HepG2 (cell line): ENCODE results near the gene EIF2S2. TPM values are rescaled to one million over a fixed set of nuclear protein-coding genes. Genes with fewer than 3 reads are reported as not detected.

Experiments
- ATAC-seq: fragments of 200-7000 bp; cut with Tn5 transposase; 3 replicates; pipeline ENCODE4 v1.9.1; 2020; ENCODE audit warnings: mild to moderate bottlenecking, moderate library complexity
- BruUV-seq: library from RNA; stranded (reverse); fragments of 400-500 nt; replicated peaks from 2 replicates; lab custom pipeline; 2021; lab: Mats Ljungman, UMichigan
- CTCF ChIA-PET: fragments of 300-600 bp; formaldehyde crosslinking; extraction: SDS; loops from one replicate; lab custom pipeline; 2021; ENCODE audit warnings: low total read pairs, inconsistent platforms, low intra/inter-chr PET ratio; lab: Yijun Ruan, JAX
- POLR2A ChIA-PET: fragments of 350-600 bp; sonication (Branson Sonifier 250); formaldehyde crosslinking; loops from one replicate; lab custom pipeline; 2020; ENCODE audit warnings: antibody characterized with exemption, inconsistent platforms; lab: Yijun Ruan, JAX
- DNase-seq: peaks from one replicate; pipeline ENCODE4 v3.0.0-alpha.2; 2015; ENCODE audit warnings: low spot score
- FAIRE-seq: peaks from 3 replicates; lab custom pipeline; 2011; peaks lifted over from hg19 to GRCh38; lab: Jason Lieb, UNC
- H2AFZ ChIP-seq: one replicate; pipeline ENCODE4 v1.6.1; 2011; ENCODE audit warnings: low read length, inconsistent platforms
- H3K27ac ChIP-seq: fragments of 300-600 bp; 3 replicates; pipeline ENCODE4 v1.8.0; 2011; ENCODE audit warnings: mixed run types, mild to moderate bottlenecking, mixed read lengths, low read length, inconsistent platforms; ENCODE audit not compliant: insufficient read depth; ENCODE audit errors: extremely low read length
- H3K27me3 ChIP-seq, 2 experiments: fragments of 200-600 bp in 1 of 2; 2 replicates in 1 of 2; 3 replicates in 1 of 2; pipeline versions ENCODE4 v1.6.0 to v1.8.0; 2011; ENCODE audit warnings: low read length in 2 of 2, mild to moderate bottlenecking in 2 of 2, moderate library complexity in 2 of 2, inconsistent platforms in 1 of 2; ENCODE audit not compliant: insufficient read depth in 2 of 2, control insufficient read depth in 1 of 2
- H3K36me3 ChIP-seq, 2 experiments: fragments of 200-600 bp in 1 of 2; replicated peaks in 1 of 2; 2 replicates in 1 of 2; 3 replicates in 1 of 2; pipeline versions ENCODE4 v1.5.1 to v1.8.0; 2011; ENCODE audit warnings: low read length in 2 of 2, inconsistent platforms in 1 of 2; ENCODE audit not compliant: insufficient read depth in 2 of 2, control insufficient read depth in 1 of 2
- H3K4me1 ChIP-seq: 2 replicates; pipeline ENCODE4 v1.5.1; 2012; ENCODE audit warnings: low read length, inconsistent platforms; ENCODE audit not compliant: insufficient read depth
- H3K4me2 ChIP-seq: 2 replicates; pipeline ENCODE4 v1.6.0; 2011; ENCODE audit warnings: low read depth, low read length, inconsistent platforms
- H3K4me3 ChIP-seq, 3 experiments: fragments of 200-600 bp in 1 of 3; sonication (generic), shearing (Covaris generic) in 1 of 3; replicated peaks in 1 of 3; 2 replicates each; pipeline ENCODE4 v1.5.1; 2011 to 2016; ENCODE audit warnings: low read length in 3 of 3, inconsistent platforms in 2 of 3, low read depth in 2 of 3, mild to moderate bottlenecking in 2 of 3, control low read depth in 1 of 3, mixed read lengths in 1 of 3; ENCODE audit not compliant: insufficient read depth in 1 of 3
- H3K79me2 ChIP-seq: one replicate; pipeline ENCODE4 v1.6.1; 2011; ENCODE audit warnings: low read length, inconsistent platforms; ENCODE audit not compliant: insufficient read depth
- H3K9ac ChIP-seq: 2 replicates; pipeline ENCODE4 v1.6.0; 2011; ENCODE audit warnings: mild to moderate bottlenecking, low read depth, low read length, inconsistent platforms; ENCODE audit not compliant: insufficient read depth
- H3K9me3 ChIP-seq: 2 replicates; pipeline ENCODE4 v1.5.1; 2012; ENCODE audit warnings: mild to moderate bottlenecking, low read length
- H4K20me1 ChIP-seq: 2 replicates; pipeline ENCODE4 v1.6.0; 2011; ENCODE audit warnings: inconsistent platforms, mild to moderate bottlenecking, low read length, moderate library complexity; ENCODE audit not compliant: insufficient read depth
- RFX3 ChIP-seq: IDR thresholded peaks from 2 replicates; pipeline ENCODE4 v1.6.1; 2016; ENCODE audit warnings: missing biosample characterization, missing genetic modification reagents
- ZMYM4 ChIP-seq: sonication (generic); formaldehyde crosslinking; IDR thresholded peaks from 2 replicates; pipeline ENCODE4 v1.8.1; 2023; ENCODE audit warnings: mild to moderate bottlenecking, missing genetic modification reagents
- ZNF782 ChIP-seq: sonication (generic); formaldehyde crosslinking; IDR thresholded peaks from 2 replicates; pipeline ENCODE4 v1.4.0; 2020; ENCODE audit warnings: missing genetic modification reagents, mild to moderate bottlenecking, borderline replicate concordance
- WGBS: methylation state at CpG from one replicate; pipeline ENCODE4 v1.1.6; 2017; ENCODE audit warnings: low lambda C conversion rate; 5-methylcytosine and 5-hydroxymethylcytosine counted together
- in situ Hi-C: cut with HindIII; loops from 2 replicates; pipeline ENCODE4 v1.10.0; 2017; ENCODE audit warnings: low pct_unique_long_range_greater_than_20kb; ENCODE audit not compliant: extremely low pct_ligation_motif_present
- intact Hi-C: fragments of 100-400 bp; cut with micrococcal nuclease; formaldehyde crosslinking; loops from one replicate; pipeline ENCODE4 v1.10.0; 2022; ENCODE audit not compliant: unreplicated experiment
- polyA plus RNA-seq, 8 experiments: library from polyadenylated mRNA; depleted of rRNA in 3 of 8; stranded (reverse) in 7 of 8; unstranded in 1 of 8; fragments of >200 nt; fragmentation: Illumina TruSeq in 4 of 8; extraction: Trizol in 4 of 8; gene quantifications; 2 replicates each; pipeline versions ENCODE4 v1.2.1 to v1.2.3, GENCODE V29; 2011 to 2016; ENCODE audit warnings: low read depth in 4 of 8, missing spikeins in 1 of 8, mixed read lengths in 1 of 8; ENCODE audit not compliant: insufficient read depth in 1 of 8
- total RNA-seq, 5 experiments: library from RNA; depleted of rRNA; stranded (reverse); fragments of >200 nt; fragmentation: Illumina TruSeq; extraction: Trizol; gene quantifications; 2 replicates each; pipeline ENCODE4 v1.2.3, GENCODE V29; 2016; ENCODE audit warnings: low read depth in 1 of 5
- TF ChIP-seq, protein P1 (sequence below): sonication (generic); formaldehyde crosslinking; IDR thresholded peaks from 2 replicates; pipeline ENCODE4 v1.4.0; 2020; ENCODE audit warnings: missing genetic modification reagents
- TF ChIP-seq, protein P2 (sequence below): sonication (generic); formaldehyde crosslinking; IDR thresholded peaks from 2 replicates; pipeline ENCODE4 v1.4.0; 2020; ENCODE audit warnings: missing genetic modification reagents
- TF ChIP-seq, protein P3 (sequence below): sonication (generic); formaldehyde crosslinking; IDR thresholded peaks from 2 replicates; pipeline ENCODE4 v1.4.0; 2020; ENCODE audit warnings: missing genetic modification reagents
- TF ChIP-seq, protein P4 (sequence below): sonication (generic); formaldehyde crosslinking; IDR thresholded peaks from 2 replicates; pipeline ENCODE4 v1.4.0; 2020; ENCODE audit warnings: missing genetic modification reagents

The EIF2S2 gene
- total and polyA plus RNA-seq, 2 of the 13 experiments (the other 11 are each of a cell fraction or from before 2014, with no cell fraction given) = 126 to 213 TPM

DNA sequence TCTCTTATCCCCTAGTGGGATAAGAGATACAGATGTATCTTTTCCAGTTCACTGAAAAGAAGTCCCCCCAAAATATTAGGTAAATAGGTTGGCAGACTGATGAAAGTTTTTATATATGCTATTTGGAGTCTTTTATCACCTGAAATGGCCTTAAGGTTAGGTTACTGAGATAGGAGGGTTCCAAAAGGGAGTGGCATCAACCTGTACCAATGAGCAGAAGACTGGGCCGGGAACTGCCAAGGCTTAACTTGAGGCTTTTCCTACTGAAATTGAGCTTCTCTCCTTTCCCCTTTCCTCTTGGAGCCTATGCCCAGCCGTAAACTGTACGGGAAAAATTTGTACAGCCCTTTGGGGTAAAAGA is 42.0 kb downstream of the EIF2S2 start (continued):
- TF ChIP-seq, protein P1, sequence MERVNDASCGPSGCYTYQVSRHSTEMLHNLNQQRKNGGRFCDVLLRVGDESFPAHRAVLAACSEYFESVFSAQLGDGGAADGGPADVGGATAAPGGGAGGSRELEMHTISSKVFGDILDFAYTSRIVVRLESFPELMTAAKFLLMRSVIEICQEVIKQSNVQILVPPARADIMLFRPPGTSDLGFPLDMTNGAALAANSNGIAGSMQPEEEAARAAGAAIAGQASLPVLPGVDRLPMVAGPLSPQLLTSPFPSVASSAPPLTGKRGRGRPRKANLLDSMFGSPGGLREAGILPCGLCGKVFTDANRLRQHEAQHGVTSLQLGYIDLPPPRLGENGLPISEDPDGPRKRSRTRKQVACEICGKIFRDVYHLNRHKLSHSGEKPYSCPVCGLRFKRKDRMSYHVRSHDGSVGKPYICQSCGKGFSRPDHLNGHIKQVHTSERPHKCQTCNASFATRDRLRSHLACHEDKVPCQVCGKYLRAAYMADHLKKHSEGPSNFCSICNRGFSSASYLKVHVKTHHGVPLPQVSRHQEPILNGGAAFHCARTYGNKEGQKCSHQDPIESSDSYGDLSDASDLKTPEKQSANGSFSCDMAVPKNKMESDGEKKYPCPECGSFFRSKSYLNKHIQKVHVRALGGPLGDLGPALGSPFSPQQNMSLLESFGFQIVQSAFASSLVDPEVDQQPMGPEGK (CRISPR knock-in tag) = 0 out of 2 replicates have a peak, but pooled peaks have one; percentile 4
- TF ChIP-seq, protein P2, sequence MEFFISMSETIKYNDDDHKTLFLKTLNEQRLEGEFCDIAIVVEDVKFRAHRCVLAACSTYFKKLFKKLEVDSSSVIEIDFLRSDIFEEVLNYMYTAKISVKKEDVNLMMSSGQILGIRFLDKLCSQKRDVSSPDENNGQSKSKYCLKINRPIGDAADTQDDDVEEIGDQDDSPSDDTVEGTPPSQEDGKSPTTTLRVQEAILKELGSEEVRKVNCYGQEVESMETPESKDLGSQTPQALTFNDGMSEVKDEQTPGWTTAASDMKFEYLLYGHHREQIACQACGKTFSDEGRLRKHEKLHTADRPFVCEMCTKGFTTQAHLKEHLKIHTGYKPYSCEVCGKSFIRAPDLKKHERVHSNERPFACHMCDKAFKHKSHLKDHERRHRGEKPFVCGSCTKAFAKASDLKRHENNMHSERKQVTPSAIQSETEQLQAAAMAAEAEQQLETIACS (CRISPR knock-in tag) = 0 out of 2 replicates have a peak, but pooled peaks have one; percentile 21
- TF ChIP-seq, protein P3, sequence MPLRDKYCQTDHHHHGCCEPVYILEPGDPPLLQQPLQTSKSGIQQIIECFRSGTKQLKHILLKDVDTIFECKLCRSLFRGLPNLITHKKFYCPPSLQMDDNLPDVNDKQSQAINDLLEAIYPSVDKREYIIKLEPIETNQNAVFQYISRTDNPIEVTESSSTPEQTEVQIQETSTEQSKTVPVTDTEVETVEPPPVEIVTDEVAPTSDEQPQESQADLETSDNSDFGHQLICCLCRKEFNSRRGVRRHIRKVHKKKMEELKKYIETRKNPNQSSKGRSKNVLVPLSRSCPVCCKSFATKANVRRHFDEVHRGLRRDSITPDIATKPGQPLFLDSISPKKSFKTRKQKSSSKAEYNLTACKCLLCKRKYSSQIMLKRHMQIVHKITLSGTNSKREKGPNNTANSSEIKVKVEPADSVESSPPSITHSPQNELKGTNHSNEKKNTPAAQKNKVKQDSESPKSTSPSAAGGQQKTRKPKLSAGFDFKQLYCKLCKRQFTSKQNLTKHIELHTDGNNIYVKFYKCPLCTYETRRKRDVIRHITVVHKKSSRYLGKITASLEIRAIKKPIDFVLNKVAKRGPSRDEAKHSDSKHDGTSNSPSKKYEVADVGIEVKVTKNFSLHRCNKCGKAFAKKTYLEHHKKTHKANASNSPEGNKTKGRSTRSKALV (CRISPR knock-in tag) = no peak
- TF ChIP-seq ZMYM4 (CRISPR knock-in tag) = no peak
- no peak for TF ChIP-seq RFX3

DNA sequence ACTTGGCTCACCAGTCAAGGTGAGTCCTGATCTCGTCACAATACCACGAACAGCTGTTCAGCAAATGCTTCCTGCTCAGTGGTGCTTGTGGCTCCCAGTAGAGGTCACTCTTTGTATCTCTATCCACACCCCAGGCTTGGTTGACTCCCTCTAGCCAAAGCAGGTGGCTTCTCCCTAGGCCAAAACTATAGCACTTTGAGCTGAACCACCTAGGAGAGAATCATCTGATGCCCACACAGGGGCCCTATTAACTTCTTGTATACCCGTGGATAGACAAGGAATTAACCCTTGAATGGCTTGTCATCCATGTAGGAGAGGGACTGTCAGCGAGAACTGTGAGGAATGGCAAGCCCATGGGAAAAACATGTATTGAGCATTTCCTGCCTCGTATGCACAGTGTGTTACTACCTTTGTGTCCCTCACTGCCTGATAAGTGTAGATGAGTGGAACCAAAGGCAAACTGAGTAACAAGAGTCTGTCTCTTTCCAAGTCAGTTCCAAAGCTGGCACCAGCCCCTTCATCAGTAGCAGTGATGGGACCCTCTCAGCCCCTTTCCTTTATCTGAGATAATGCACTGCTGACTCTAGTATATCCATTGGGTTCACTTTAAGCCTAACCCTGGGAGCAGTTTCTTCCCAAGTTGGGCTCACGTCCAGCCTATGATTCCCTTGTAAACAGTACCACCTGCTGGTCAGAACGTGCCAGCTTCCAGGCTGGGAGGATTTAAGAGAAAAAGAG is 42.5 kb downstream of the EIF2S2 start:
- Histone ChIP-seq H3K4me3 (no peak overlapping the region), H3K9me3 (no peaks in the 10 kb centered on the region), H3K4me1 (no peaks in the 10 kb centered on the region), H4K20me1 (peaks cover 46% of the 10 kb centered on the region), H2AFZ (no peak overlapping the region), H3K4me2 (no peak overlapping the region), H3K27me3 (no peaks in the 10 kb centered on the region), H3K36me3 (peaks cover 24 to 56% of the 10 kb centered on the region in 2 experiments), H3K9ac (no peak overlapping the region), H3K79me2 (peaks cover 49% of the 10 kb centered on the region), H3K27ac (no peak overlapping the region)
- BruUV-seq = no TSS peak
- DNase-seq = peak; percentile 86
- intact Hi-C loops = loop anchor here (1.0 to 10.0 kb wide), 8 partner anchors 47 to 275 kb away; partner anchors contain the start of gene RALY
- CTCF ChIA-PET = interaction anchor here (0.9 to 3.4 kb wide), 12 partner anchors 48 to 277 kb away, joined by 3 to 100 read pairs (median 8); partner anchors contain the start of gene RALY
- peak; percentile 86 for ATAC-seq
- POLR2A ChIA-PET = interaction anchor here (0.8 to 2.6 kb wide), 3 partner anchors 43 to 136 kb away, joined by 3 to 16 read pairs (median 3); partner anchors contain the start of genes EIF2S2 and RALY
- FAIRE-seq = peak; percentile 80
- WGBS = 55% methylated on average over 7 of the region's 7 CpGs
- in situ Hi-C loops = loop anchor here (5.0 kb wide), 1 partner anchor 137 kb away; no protein-coding TSS in a partner anchor
- TF ChIP-seq, protein P4, sequence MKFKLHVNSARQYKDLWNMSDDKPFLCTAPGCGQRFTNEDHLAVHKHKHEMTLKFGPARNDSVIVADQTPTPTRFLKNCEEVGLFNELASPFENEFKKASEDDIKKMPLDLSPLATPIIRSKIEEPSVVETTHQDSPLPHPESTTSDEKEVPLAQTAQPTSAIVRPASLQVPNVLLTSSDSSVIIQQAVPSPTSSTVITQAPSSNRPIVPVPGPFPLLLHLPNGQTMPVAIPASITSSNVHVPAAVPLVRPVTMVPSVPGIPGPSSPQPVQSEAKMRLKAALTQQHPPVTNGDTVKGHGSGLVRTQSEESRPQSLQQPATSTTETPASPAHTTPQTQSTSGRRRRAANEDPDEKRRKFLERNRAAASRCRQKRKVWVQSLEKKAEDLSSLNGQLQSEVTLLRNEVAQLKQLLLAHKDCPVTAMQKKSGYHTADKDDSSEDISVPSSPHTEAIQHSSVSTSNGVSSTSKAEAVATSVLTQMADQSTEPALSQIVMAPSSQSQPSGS (CRISPR knock-in tag) = no peak
- peak; percentile 63; the same call in 1 of the 2 replicates for TF ChIP-seq ZNF782 (CRISPR knock-in tag)
